CD4-positive, CD25-positive, alpha-beta regulatory T cell (primary cell): ENCODE measurements around the gene ANGPTL5. TPM values are rescaled to one million over a fixed set of nuclear protein-coding genes. Genes with fewer than 3 reads are reported as not detected.
"Not testable (repeated sequence)": the region's sequence is repeated elsewhere in the genome, so short reads cannot be mapped to it uniquely, and the experiment has no call there.

Source experiments
- ATAC-seq, 2 donors: fragments of 150-1000 bp; cut with Tn5 transposase; one replicate each; pipeline ENCODE4 v1.10.0; 2021; ENCODE audit warnings: low read depth in 2 of 2, moderate number of reproducible peaks in 2 of 2, moderate library complexity in 1 of 2
- DNase-seq, 3 donors: peaks; one replicate each; pipeline versions ENCODE4 v3.0.0 to v3.0.0-alpha.2; 2012 to 2022; ENCODE audit warnings: mixed read lengths in 1 of 3
- H3K27ac ChIP-seq: one replicate; pipeline ENCODE4 v1.7.0; 2013; ENCODE audit warnings: mild to moderate bottlenecking, low read length; ENCODE audit not compliant: insufficient read depth, poor library complexity, severe bottlenecking
- H3K27me3 ChIP-seq: one replicate; pipeline ENCODE4 v1.7.0; 2013; ENCODE audit warnings: low read length; ENCODE audit not compliant: control insufficient read depth, insufficient read depth
- H3K36me3 ChIP-seq: one replicate; pipeline ENCODE4 v1.7.0; 2013; ENCODE audit warnings: mild to moderate bottlenecking, low read length, moderate library complexity; ENCODE audit not compliant: control insufficient read depth, insufficient read depth
- H3K4me1 ChIP-seq: 2 replicates; pipeline ENCODE4 v1.7.0; 2013; ENCODE audit warnings: mild to moderate bottlenecking, low read length; ENCODE audit not compliant: insufficient read depth, control insufficient read depth, poor library complexity, severe bottlenecking
- H3K4me3 ChIP-seq: one replicate; pipeline ENCODE4 v1.7.0; 2013; ENCODE audit warnings: low read depth, mild to moderate bottlenecking, low read length, moderate library complexity
- H3K9me3 ChIP-seq, 2 experiments: 1 replicate in 1 of 2; 2 replicates in 1 of 2; pipeline ENCODE4 v1.7.0; 2013; ENCODE audit warnings: low read length in 2 of 2, mild to moderate bottlenecking in 1 of 2, moderate library complexity in 1 of 2; ENCODE audit not compliant: control insufficient read depth in 2 of 2
- H3K27ac Mint-ChIP-seq, 3 donors: one replicate each; pipeline ENCODE4 v1.8.0; 2020 to 2022; ENCODE audit warnings: mild to moderate bottlenecking in 3 of 3, mixed read lengths in 3 of 3, moderate library complexity in 2 of 3
- H3K27me3 Mint-ChIP-seq: one replicate; pipeline ENCODE4 v1.8.0; 2022; ENCODE audit warnings: mild to moderate bottlenecking, mixed read lengths
- H3K36me3 Mint-ChIP-seq: one replicate; pipeline ENCODE4 v1.8.0; 2020; ENCODE audit warnings: mixed read lengths
- H3K4me1 Mint-ChIP-seq, 4 donors: one replicate each; pipeline ENCODE4 v1.8.0; 2020 to 2022; ENCODE audit warnings: mixed read lengths in 4 of 4, mild to moderate bottlenecking in 1 of 4
- H3K4me3 Mint-ChIP-seq, 4 donors: one replicate each; pipeline ENCODE4 v1.8.0; 2020 to 2022; ENCODE audit warnings: mild to moderate bottlenecking in 4 of 4, mixed read lengths in 4 of 4, moderate library complexity in 3 of 4
- H3K9me3 Mint-ChIP-seq, 7 donors: one replicate each; pipeline ENCODE4 v1.8.0; 2020 to 2022; ENCODE audit warnings: mixed read lengths in 7 of 7, mild to moderate bottlenecking in 3 of 7, moderate library complexity in 2 of 7
- polyA plus RNA-seq, 4 donors: library from polyadenylated mRNA; unstranded; fragments of 300-500 nt; fragmentation: Illumina TruSeq; gene quantifications; one replicate each; pipeline ENCODE4 v1.2.3, GENCODE V29; 2021
- total RNA-seq: library from RNA; stranded (reverse); gene quantifications from one replicate; pipeline ENCODE4 v1.2.3, GENCODE V29; 2022

ANGPTL5 gene
- total RNA-seq (not detected), polyA plus RNA-seq (under 1 TPM in 1 of 4 donors, not detected in 3; 0.07 TPM)

GRCh38 chr11:101916422-101916821, at the start of gene ANGPTL5:
TSS of gene ANGPTL5 (minus strand) at chr11:101916522. CDS start at chr11:101907909, 8,613 bp downstream.
- peak within 1 kb of the TSS; percentile 83 for H3K4me3 ChIP-seq
- no peaks in the 10 kb centered on the region for H3K36me3 Mint-ChIP-seq
- H3K4me1 ChIP-seq = peaks cover 11% of the 10 kb centered on the region
- peak within 1 kb of the TSS; percentile 91 to 94 (median 92) for H3K27ac Mint-ChIP-seq
- DNase-seq (no peak), ATAC-seq (no peak)
- peak within 1 kb of the TSS; percentile 72 for H3K27ac ChIP-seq
- H3K4me1 Mint-ChIP-seq = peaks cover 19 to 33% (median 28%) of the 10 kb centered on the region in 4 donors
- no peaks in the 10 kb centered on the region for H3K9me3 ChIP-seq
- H3K9me3 Mint-ChIP-seq = peaks cover 0 to 1% (median 0%) of the 10 kb centered on the region in 7 donors
- no peaks in the 10 kb centered on the region for H3K36me3 ChIP-seq
- H3K4me3 Mint-ChIP-seq = peak within 1 kb of the TSS; percentile 93 to 97 (median 95)
- peaks cover 4% of the 10 kb centered on the region for H3K27me3 Mint-ChIP-seq
- no peaks in the 10 kb centered on the region for H3K27me3 ChIP-seq

GRCh38 chr11:101964200-101964599, 47.9 kb upstream of the ANGPTL5 start:
- ATAC-seq, H3K4me3 Mint-ChIP-seq, H3K9me3 ChIP-seq, H3K9me3 Mint-ChIP-seq, H3K36me3 ChIP-seq, H3K27ac Mint-ChIP-seq, H3K4me1 Mint-ChIP-seq, H3K4me3 ChIP-seq, H3K27me3 ChIP-seq, H3K4me1 ChIP-seq, H3K27me3 Mint-ChIP-seq, H3K36me3 Mint-ChIP-seq, DNase-seq, H3K27ac ChIP-seq: not testable (repeated sequence)

GRCh38 chr11:101960231-101960630, 43.9 kb upstream of the ANGPTL5 start:
- no peaks in the 10 kb centered on the region for H3K9me3 Mint-ChIP-seq
- H3K9me3 ChIP-seq = no peaks in the 10 kb centered on the region
- no peaks in the 10 kb centered on the region for H3K36me3 ChIP-seq
- no peak for DNase-seq
- no peaks in the 10 kb centered on the region for H3K4me1 ChIP-seq
- no peak overlapping the region for H3K27ac ChIP-seq
- no peak overlapping the region for H3K4me3 ChIP-seq
- no peaks in the 10 kb centered on the region for H3K4me1 Mint-ChIP-seq
- no peaks in the 10 kb centered on the region for H3K27me3 Mint-ChIP-seq
- no peaks in the 10 kb centered on the region for H3K27me3 ChIP-seq
- no peak overlapping the region for H3K4me3 Mint-ChIP-seq
- H3K36me3 Mint-ChIP-seq = peaks cover 10% of the 10 kb centered on the region
- no peak for ATAC-seq
- no peak overlapping the region for H3K27ac Mint-ChIP-seq

GRCh38 chr11:101955701-101956100, 39.4 kb upstream of the ANGPTL5 start:
- ATAC-seq = no peak
- no peak overlapping the region for H3K4me3 ChIP-seq
- H3K4me1 ChIP-seq = no peaks in the 10 kb centered on the region
- no peaks in the 10 kb centered on the region for H3K27me3 ChIP-seq
- DNase-seq = no peak
- no peaks in the 10 kb centered on the region for H3K27me3 Mint-ChIP-seq
- H3K27ac Mint-ChIP-seq = no peak overlapping the region
- no peaks in the 10 kb centered on the region for H3K9me3 Mint-ChIP-seq
- H3K9me3 ChIP-seq = no peaks in the 10 kb centered on the region
- no peak overlapping the region for H3K4me3 Mint-ChIP-seq
- no peaks in the 10 kb centered on the region for H3K36me3 ChIP-seq
- no peaks in the 10 kb centered on the region for H3K4me1 Mint-ChIP-seq
- H3K36me3 Mint-ChIP-seq = peaks cover 10% of the 10 kb centered on the region
- no peak overlapping the region for H3K27ac ChIP-seq

GRCh38 chr11:101955278-101955677, 39.0 kb upstream of the ANGPTL5 start:
- no peak overlapping the region for H3K4me3 ChIP-seq
- no peaks in the 10 kb centered on the region for H3K9me3 Mint-ChIP-seq
- no peaks in the 10 kb centered on the region for H3K4me1 ChIP-seq
- no peaks in the 10 kb centered on the region for H3K4me1 Mint-ChIP-seq
- no peak overlapping the region for H3K27ac Mint-ChIP-seq
- no peaks in the 10 kb centered on the region for H3K9me3 ChIP-seq
- no peak overlapping the region for H3K4me3 Mint-ChIP-seq
- no peaks in the 10 kb centered on the region for H3K36me3 ChIP-seq
- H3K27me3 ChIP-seq = no peaks in the 10 kb centered on the region
- no peak for DNase-seq
- H3K27me3 Mint-ChIP-seq = no peaks in the 10 kb centered on the region
- peaks cover 10% of the 10 kb centered on the region for H3K36me3 Mint-ChIP-seq
- H3K27ac ChIP-seq = no peak overlapping the region
- ATAC-seq = no peak

- H3K9me3 ChIP-seq = no peaks in the 10 kb centered on the region
- H3K4me3 Mint-ChIP-seq = no peak overlapping the region
- no peak overlapping the region for H3K4me3 ChIP-seq
- no peak overlapping the region for H3K27ac ChIP-seq
- H3K36me3 ChIP-seq = no peaks in the 10 kb centered on the region
- H3K4me1 Mint-ChIP-seq = no peaks in the 10 kb centered on the region
- H3K27ac Mint-ChIP-seq = no peak overlapping the region
- no peaks in the 10 kb centered on the region for H3K27me3 Mint-ChIP-seq
- H3K4me1 ChIP-seq = no peaks in the 10 kb centered on the region
- H3K27me3 ChIP-seq = no peaks in the 10 kb centered on the region
- H3K36me3 Mint-ChIP-seq = peaks cover 4% of the 10 kb centered on the region
- H3K9me3 Mint-ChIP-seq = peaks cover 0 to 2% (median 0%) of the 10 kb centered on the region in 7 donors
- ATAC-seq (no peak), DNase-seq (no peak)
These were observed 33.4 kb upstream of the ANGPTL5 start for GRCh38 chr11:101949680-101950220.

GRCh38 chr11:101945448-101945847, 29.1 kb upstream of the ANGPTL5 start:
- Mint-ChIP-seq H3K4me3 (no peak overlapping the region), H3K36me3 (peaks cover 4% of the 10 kb centered on the region), H3K9me3 (peaks cover 0 to 2% (median 0%) of the 10 kb centered on the region in 7 donors), H3K4me1 (no peaks in the 10 kb centered on the region), H3K27me3 (no peaks in the 10 kb centered on the region), H3K27ac (no peak overlapping the region)
- Histone ChIP-seq H3K36me3 (no peaks in the 10 kb centered on the region), H3K9me3 (no peaks in the 10 kb centered on the region), H3K27me3 (no peaks in the 10 kb centered on the region), H3K27ac (no peak overlapping the region), H3K4me1 (no peaks in the 10 kb centered on the region), H3K4me3 (no peak overlapping the region)
- no peak for DNase-seq
- ATAC-seq = no peak

GRCh38 chr11:101944923-101945322, 28.6 kb upstream of the ANGPTL5 start:
- no peaks in the 10 kb centered on the region for H3K9me3 ChIP-seq
- Mint-ChIP-seq H3K36me3 (peaks cover 4% of the 10 kb centered on the region), H3K4me1 (no peaks in the 10 kb centered on the region), H3K27me3 (no peaks in the 10 kb centered on the region), H3K27ac (no peak overlapping the region), H3K4me3 (no peak overlapping the region), H3K9me3 (peaks cover 0 to 2% (median 0%) of the 10 kb centered on the region in 7 donors)
- H3K27me3 ChIP-seq = no peaks in the 10 kb centered on the region
- H3K4me3 ChIP-seq = no peak overlapping the region
- H3K36me3 ChIP-seq = no peaks in the 10 kb centered on the region
- no peak overlapping the region for H3K27ac ChIP-seq
- DNase-seq (no peak), ATAC-seq (no peak)
- H3K4me1 ChIP-seq = no peaks in the 10 kb centered on the region
